SKM-1 treated with dmso at 0.1 percent for 144 hours (cell line): ENCODE results near the gene TBCD.
"Not testable (repeated sequence)": the region's sequence is repeated elsewhere in the genome, so short reads cannot be mapped to it uniquely, and the experiment has no call there.

Source experiments
- DNase-seq: peaks from one replicate; lab custom pipeline; 2025; ENCODE audit not compliant: unreplicated experiment; lab: John Stamatoyannopoulos, UW

Gene TBCD

GRCh38 chr17:82989051-82989450 is 237.2 kb downstream of the TBCD start:
- DNase-seq: not testable (repeated sequence)

- no peak for DNase-seq
Measured at GRCh38 chr17:82989881-82990280, 238.0 kb downstream of the TBCD start.

GRCh38 chr17:82993005-82993404 is 241.1 kb downstream of the TBCD start:
- no peak for DNase-seq
